Activated gamma-delta T cell treated with anti-CD3 and anti-CD28 coated beads, Interleukin-2, amount 50 U/mL, for 16 hours (primary cell): ENCODE results near the gene ADGRV1.
"Not testable (repeated sequence)": the region's sequence is repeated elsewhere in the genome, so short reads cannot be mapped to it uniquely, and the experiment has no call there.

Source experiments
- DNase-seq: peaks from one replicate; pipeline ENCODE4 v3.0.0-alpha.2; 2020; ENCODE audit warnings: low read depth

ADGRV1 gene

DNA sequence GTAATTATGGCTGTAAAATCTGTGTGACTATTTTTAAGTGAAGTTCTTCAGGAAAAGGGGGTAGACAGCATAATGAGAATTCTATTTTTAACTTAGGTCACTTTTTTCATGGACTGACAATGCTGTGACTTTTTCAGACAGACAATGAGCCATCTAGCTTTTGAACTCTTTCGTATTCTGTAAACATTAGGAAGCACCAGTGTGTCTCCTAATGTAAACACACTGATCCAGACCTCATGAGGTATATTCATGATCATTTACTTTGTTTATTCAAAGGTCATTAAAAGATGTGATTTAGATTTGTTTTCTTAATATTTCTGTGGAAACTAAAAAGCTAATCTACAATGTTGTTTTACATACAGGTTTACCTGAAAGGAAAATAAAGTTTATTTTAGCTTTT, 352.6 kb downstream of the ADGRV1 start:
- no peak for DNase-seq

DNA sequence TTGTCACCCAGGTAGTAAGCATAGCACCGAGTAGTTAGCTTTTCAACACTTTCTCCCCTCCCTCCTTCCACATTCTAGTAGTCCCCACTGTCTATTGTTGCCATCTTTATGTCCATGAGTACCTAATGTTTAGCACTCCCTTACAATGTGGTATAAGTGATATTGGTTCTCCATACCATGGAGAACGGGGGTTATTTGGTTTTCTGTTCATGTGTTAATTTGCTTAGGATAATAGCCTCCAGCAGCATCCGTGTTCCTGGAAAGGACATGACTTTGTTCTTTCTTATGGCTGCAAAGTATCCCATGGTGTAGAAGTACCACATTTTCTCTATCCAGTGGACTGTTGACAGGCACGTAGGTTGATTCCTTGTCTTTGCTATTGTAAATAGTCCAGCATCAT, 353.9 kb downstream of the ADGRV1 start:
- no peak for DNase-seq

DNA sequence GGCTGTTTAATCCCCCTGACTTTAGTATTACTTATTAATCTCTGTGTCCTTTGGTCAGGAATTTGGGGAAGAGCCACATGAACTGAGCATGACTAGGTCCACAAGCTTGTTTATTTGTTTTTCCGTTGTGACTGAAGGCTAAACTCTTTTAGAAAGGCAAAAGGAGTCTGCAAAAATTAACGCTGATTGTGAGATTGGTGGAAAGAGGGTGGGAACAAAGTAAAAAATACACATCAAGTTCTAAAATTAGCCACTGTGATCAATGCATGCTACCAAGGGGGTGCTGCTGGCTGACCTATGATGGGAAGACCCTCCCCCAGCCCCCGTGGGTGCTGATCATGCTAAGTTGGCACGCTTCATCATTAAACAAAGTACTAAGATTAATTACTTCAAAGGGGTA, 356.8 kb downstream of the ADGRV1 start:
- no peak for DNase-seq

GRCh38 chr5:90916947-90917800, 358.6 kb downstream of the ADGRV1 start:
- DNase-seq: no peak

GRCh38 chr5:90917928-90918668, 359.5 kb downstream of the ADGRV1 start:
- no peak for DNase-seq

GRCh38 chr5:90921418-90921973, 362.9 kb downstream of the ADGRV1 start:
- no peak for DNase-seq

DNA sequence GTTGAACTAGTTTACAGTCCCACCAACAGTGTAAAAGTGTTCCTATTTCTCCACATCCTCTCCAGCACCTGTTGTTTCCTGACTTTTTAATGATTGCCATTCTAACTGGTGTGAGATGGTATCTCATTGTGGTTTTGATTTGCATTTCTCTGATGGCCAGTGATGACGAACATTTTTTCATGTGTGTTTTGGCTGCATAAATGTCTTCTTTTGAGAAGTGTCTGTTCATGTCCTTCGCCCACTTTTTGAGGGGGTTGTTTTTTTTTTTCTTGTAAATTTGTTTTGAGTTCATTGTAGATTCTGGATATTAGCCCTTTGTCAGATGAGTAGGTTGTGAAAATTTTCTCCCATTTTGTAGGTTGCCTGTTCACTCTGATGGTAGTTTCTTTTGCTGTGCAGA, 365.6 kb downstream of the ADGRV1 start:
- not testable (repeated sequence) for DNase-seq

DNA sequence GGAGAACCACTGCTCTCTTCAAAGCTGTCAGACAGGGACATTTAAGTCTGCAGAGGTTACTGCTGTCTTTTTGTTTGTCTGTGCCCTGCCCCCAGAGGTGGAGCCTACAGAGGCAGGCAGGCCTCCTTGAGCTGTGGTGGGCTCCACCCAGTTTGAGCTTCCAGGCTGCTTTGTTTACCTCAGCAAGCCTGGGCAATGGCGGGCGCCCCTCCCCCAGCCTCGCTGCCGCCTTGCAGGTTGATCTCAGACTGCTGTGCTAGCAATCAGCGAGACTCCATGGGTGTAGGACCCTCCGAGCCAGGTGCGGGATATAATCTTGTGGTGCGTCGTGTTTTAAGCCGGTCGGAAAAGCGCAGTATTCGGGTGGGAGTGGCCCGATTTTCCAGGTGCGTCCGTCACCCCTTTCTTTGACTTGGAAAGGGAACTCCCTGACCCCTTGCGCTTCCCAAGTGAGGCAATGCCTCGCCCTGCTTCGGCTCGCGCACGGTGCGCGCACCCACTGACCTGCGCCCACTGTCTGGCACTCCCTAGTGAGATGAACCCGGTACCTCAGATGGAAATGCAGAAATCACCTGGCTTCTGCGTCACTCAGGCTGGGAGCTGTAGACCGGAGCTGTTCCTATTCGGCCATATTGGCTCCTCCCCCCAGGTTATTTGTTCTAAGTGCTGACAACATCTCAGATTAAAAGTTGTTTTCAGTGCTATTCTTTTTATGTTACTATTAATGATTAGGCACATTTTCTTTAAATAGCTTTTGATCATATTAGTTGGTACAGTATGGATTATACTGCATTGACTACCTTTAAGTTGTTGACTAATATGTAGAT, 370.6 kb downstream of the ADGRV1 start:
- not testable (repeated sequence) for DNase-seq

- no peak for DNase-seq
Measured at GRCh38 chr5:90930062-90930461, 371.5 kb downstream of the ADGRV1 start.

- DNase-seq: no peak
Measured at GRCh38 chr5:90930756-90931431, 372.3 kb downstream of the ADGRV1 start.

DNA sequence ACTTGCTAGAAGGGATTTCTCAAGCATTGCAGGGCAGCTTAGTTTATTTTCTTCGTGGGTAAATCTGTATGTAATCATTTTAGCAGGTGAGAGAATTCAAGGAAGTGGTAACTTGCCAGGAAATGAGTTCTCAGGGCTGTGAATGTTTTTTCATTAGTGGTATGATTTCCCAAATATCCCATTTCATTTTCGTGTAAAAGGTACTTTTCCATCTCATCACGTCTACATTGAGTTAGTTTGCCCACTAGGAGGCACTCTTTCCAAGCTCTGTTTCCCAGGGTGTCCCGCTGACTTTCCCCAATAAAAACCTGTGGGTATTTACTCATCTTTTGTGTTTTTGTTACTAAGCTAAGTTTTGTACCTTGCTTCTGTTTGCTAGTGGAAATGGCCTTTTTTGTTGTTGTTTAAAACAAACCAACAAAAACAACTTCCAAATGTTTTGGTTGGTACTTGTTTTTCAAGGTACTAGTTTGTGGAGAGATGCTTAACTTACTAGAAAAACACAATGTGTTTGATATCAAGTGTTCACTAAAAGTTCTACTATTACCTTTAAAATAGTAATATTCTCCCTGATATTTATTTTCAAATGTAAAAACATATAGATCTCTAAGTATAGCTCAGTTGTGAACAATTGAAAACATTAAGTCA, 373.6 kb downstream of the ADGRV1 start:
- no peak for DNase-seq

GRCh38 chr5:90933298-90933697, 374.7 kb downstream of the ADGRV1 start:
- DNase-seq: no peak

GRCh38 chr5:90934091-90934719, 375.6 kb downstream of the ADGRV1 start:
- no peak for DNase-seq

- no peak for DNase-seq
Measured at GRCh38 chr5:90934738-90935137, 376.1 kb downstream of the ADGRV1 start.

GRCh38 chr5:90939211-90939610, 380.6 kb downstream of the ADGRV1 start:
- no peak for DNase-seq

DNA sequence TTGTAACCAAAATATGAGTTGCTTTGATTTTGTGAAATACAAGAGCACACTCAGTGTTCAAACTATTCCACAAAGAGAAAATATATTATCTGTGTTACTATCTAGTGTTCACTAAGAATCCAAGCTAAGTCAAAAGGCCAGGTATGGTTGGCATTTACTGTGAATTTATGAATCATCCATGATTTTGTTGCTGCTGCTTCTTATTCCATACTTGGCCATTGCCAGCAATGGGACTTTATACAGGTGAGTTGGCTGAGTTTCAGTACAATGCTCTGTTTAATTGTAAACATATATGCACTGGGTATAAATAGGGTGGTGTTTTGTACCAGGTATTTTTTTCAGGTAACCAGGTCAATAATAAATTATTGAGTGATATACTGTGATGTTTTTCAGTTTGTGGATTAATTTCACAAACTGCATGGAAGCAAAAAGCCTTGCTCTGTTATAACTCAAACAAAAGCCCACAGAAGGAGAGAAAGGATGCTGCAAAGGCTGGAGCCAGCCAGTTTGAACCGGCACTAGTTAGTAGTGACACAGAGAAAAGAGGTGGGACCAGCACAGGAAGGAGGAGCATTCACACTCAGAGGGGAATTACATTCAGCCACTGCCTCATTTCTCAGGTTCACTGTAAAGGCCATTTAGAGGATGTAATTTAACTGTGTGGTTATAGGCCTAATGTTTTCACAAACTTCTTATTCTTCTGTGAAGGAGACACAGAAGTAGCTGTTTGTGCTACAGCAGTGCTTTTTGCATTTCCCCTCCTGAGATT, 381.8 kb downstream of the ADGRV1 start:
- no peak for DNase-seq

- no peak for DNase-seq
Measured at GRCh38 chr5:90941002-90941720, 382.6 kb downstream of the ADGRV1 start.

GRCh38 chr5:90944116-90944515, 385.5 kb downstream of the ADGRV1 start:
- no peak for DNase-seq

DNA sequence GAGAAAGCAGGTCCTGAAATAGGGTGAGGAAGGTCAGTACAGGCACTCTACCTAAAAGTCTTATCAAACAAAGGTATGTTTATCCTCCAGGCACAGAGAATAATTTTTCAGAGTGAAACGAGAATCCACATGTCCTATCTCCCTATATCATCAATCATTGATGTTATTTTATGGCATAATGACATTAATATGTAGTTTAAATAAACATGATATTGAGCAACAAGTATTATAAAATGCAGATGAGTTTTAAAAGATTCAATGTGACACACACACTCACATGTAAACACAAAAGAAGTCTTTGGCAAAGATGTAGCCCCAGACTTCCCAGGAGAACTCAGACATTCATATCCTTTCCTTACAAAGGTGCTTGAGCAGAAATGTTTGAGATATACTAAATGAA, 389.1 kb downstream of the ADGRV1 start:
- DNase-seq: no peak
